Mesenchymal stem cell (in vitro differentiated cells and primary cell): Measurements from ENCODE around the gene ZDHHC6.

ENCODE experiments used
- DNase-seq: peaks from one replicate; pipeline ENCODE4 v3.0.0-alpha.2; 2013
- H2AFZ ChIP-seq: one replicate; pipeline ENCODE4 v1.6.1; 2013; ENCODE audit warnings: low read depth, mild to moderate bottlenecking, control low read depth, inconsistent platforms, low read length, moderate library complexity
- H2AK5ac ChIP-seq: 2 replicates; pipeline ENCODE4 v1.6.1; 2013; ENCODE audit warnings: low read length, moderate library complexity, mild to moderate bottlenecking, inconsistent platforms; ENCODE audit not compliant: severe bottlenecking
- H2BK120ac ChIP-seq: one replicate; pipeline ENCODE4 v1.6.1; 2013; ENCODE audit warnings: low read depth, mild to moderate bottlenecking, inconsistent platforms, low read length, moderate library complexity
- H2BK12ac ChIP-seq, 2 experiments: one replicate each; pipeline ENCODE4 v1.6.1; 2013; ENCODE audit warnings: inconsistent platforms in 2 of 2, low read length in 2 of 2, mild to moderate bottlenecking in 2 of 2, moderate library complexity in 2 of 2, control low read depth in 1 of 2
- H2BK15ac ChIP-seq: one replicate; pipeline ENCODE4 v1.6.1; 2013; ENCODE audit warnings: mild to moderate bottlenecking, low read depth, inconsistent platforms; ENCODE audit not compliant: poor library complexity, severe bottlenecking
- H2BK5ac ChIP-seq: 2 replicates; pipeline ENCODE4 v1.6.1; 2013; ENCODE audit warnings: low read depth, mild to moderate bottlenecking, low read length, control low read depth, inconsistent platforms; ENCODE audit not compliant: poor library complexity, severe bottlenecking
- H3K14ac ChIP-seq, 2 experiments: one replicate each; pipeline ENCODE4 v1.6.1; 2013; ENCODE audit warnings: inconsistent platforms in 2 of 2, low read length in 2 of 2, control low read depth in 1 of 2, mild to moderate bottlenecking in 1 of 2, moderate library complexity in 1 of 2
- H3K18ac ChIP-seq, 2 experiments: one replicate each; pipeline ENCODE4 v1.6.1; 2013; ENCODE audit warnings: inconsistent platforms in 2 of 2, low read length in 2 of 2, control low read depth in 1 of 2, low read depth in 1 of 2, mild to moderate bottlenecking in 1 of 2
- H3K23ac ChIP-seq, 2 experiments: one replicate each; pipeline ENCODE4 v1.6.1; 2013; ENCODE audit warnings: inconsistent platforms in 2 of 2, low read length in 2 of 2, mild to moderate bottlenecking in 2 of 2, moderate library complexity in 2 of 2, control low read depth in 1 of 2
- H3K27ac ChIP-seq: 2 replicates; pipeline ENCODE4 v1.5.1; 2013; ENCODE audit warnings: mild to moderate bottlenecking, moderate library complexity, low read length, control low read depth, inconsistent platforms; ENCODE audit not compliant: poor library complexity, severe bottlenecking
- H3K27me3 ChIP-seq, 2 experiments: 2 replicates each; pipeline versions ENCODE4 v1.6.1 to v1.7.0; 2013; ENCODE audit warnings: low read length in 2 of 2, mild to moderate bottlenecking in 2 of 2, moderate library complexity in 2 of 2, control low read depth in 1 of 2, inconsistent platforms in 1 of 2; ENCODE audit not compliant: control insufficient read depth in 1 of 2, insufficient read depth in 1 of 2
- H3K36me3 ChIP-seq, 2 experiments: 2 replicates each; pipeline versions ENCODE4 v1.6.1 to v1.7.0; 2013; ENCODE audit warnings: low read length in 2 of 2, control low read depth in 1 of 2, inconsistent platforms in 1 of 2, low read depth in 1 of 2, mild to moderate bottlenecking in 1 of 2; ENCODE audit not compliant: insufficient read depth in 2 of 2, control insufficient read depth in 1 of 2
- H3K4ac ChIP-seq, 2 experiments: one replicate each; pipeline ENCODE4 v1.6.1; 2013; ENCODE audit warnings: inconsistent platforms in 2 of 2, low read length in 2 of 2, mild to moderate bottlenecking in 2 of 2, moderate library complexity in 2 of 2, control low read depth in 1 of 2, low read depth in 1 of 2
- H3K4me1 ChIP-seq: 2 replicates; pipeline ENCODE4 v1.6.1; 2013; ENCODE audit warnings: low read depth, low read length, control low read depth; ENCODE audit not compliant: control insufficient read depth, insufficient read depth
- H3K4me2 ChIP-seq: 2 replicates; pipeline ENCODE4 v1.6.1; 2013; ENCODE audit warnings: low read length, mild to moderate bottlenecking, inconsistent platforms; ENCODE audit not compliant: poor library complexity, severe bottlenecking
- H3K4me3 ChIP-seq, 2 experiments: 2 replicates each; pipeline versions ENCODE4 v1.5.1 to v1.7.0; 2013; ENCODE audit warnings: low read length in 2 of 2, mild to moderate bottlenecking in 2 of 2, control low read depth in 1 of 2, low read depth in 1 of 2; ENCODE audit not compliant: insufficient read depth in 1 of 2
- H3K79me1 ChIP-seq: replicated peaks from 2 replicates; pipeline ENCODE4 v1.6.1; 2013; ENCODE audit warnings: mild to moderate bottlenecking, control low read depth, low read length, inconsistent platforms; ENCODE audit not compliant: poor library complexity, severe bottlenecking
- H3K9ac ChIP-seq: 2 replicates; pipeline ENCODE4 v1.7.0; 2013; ENCODE audit warnings: mild to moderate bottlenecking, low read length, moderate library complexity
- H3K9me3 ChIP-seq: 2 replicates; pipeline ENCODE4 v1.7.0; 2013; ENCODE audit warnings: mild to moderate bottlenecking, low read length; ENCODE audit not compliant: control insufficient read depth
- H4K8ac ChIP-seq: one replicate; pipeline ENCODE4 v1.6.1; 2013; ENCODE audit warnings: inconsistent platforms, mild to moderate bottlenecking, low read length, moderate library complexity
- H4K91ac ChIP-seq: one replicate; pipeline ENCODE4 v1.6.1; 2013; ENCODE audit warnings: mild to moderate bottlenecking, low read length, inconsistent platforms
- WGBS: methylation state at CpG from one replicate; pipeline ENCODE4 v1.1.7; 2013; ENCODE audit warnings: mixed read lengths; 5-methylcytosine and 5-hydroxymethylcytosine counted together

ZDHHC6 gene

DNA sequence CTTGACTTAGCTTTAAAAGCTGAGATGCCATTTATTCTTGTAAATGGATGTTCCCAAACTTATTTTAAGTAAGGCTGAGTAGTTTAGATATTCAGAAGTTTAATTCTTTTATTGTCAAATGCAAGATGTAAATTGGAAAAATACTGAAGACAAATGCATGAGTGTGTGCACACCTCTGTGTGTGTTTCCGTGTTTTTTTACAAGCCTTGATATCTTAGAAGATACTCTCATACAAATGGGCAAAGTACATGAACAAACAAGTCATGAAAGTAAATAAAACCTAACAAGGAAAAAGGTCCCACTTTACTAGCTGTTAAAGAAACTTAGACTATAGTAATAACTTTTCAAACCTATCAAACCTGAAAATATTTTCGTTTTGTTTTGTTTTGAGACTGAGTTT is 43.8 kb downstream of the ZDHHC6 start:
- no peak overlapping the region for H3K9ac ChIP-seq
- H3K4me2 ChIP-seq, result no peak overlapping the region
- H4K91ac ChIP-seq, result no peak overlapping the region
- no peak overlapping the region for H3K4me3 ChIP-seq
- no peak for DNase-seq
- H3K79me1 ChIP-seq, result no peaks in the 10 kb centered on the region
- 30% methylated on average over 1 of the region's 2 CpGs for WGBS
- no peak overlapping the region for H3K18ac ChIP-seq
- no peak overlapping the region for H3K14ac ChIP-seq
- H3K27ac ChIP-seq, result no peak overlapping the region
- H3K27me3 ChIP-seq, result no peaks in the 10 kb centered on the region
- no peak overlapping the region for H2AK5ac ChIP-seq
- peaks cover 0 to 4% of the 10 kb centered on the region in 2 experiments for H3K36me3 ChIP-seq
- H4K8ac ChIP-seq, result no peak overlapping the region
- no peaks in the 10 kb centered on the region for H3K4me1 ChIP-seq
- no peak overlapping the region for H2BK120ac ChIP-seq
- no peak overlapping the region for H2BK15ac ChIP-seq
- H2BK5ac ChIP-seq, result no peak overlapping the region
- no peak overlapping the region for H2BK12ac ChIP-seq
- no peak overlapping the region for H2AFZ ChIP-seq
- H3K23ac ChIP-seq, result no peak overlapping the region
- H3K9me3 ChIP-seq, result no peaks in the 10 kb centered on the region
- H3K4ac ChIP-seq, result no peak overlapping the region

DNA sequence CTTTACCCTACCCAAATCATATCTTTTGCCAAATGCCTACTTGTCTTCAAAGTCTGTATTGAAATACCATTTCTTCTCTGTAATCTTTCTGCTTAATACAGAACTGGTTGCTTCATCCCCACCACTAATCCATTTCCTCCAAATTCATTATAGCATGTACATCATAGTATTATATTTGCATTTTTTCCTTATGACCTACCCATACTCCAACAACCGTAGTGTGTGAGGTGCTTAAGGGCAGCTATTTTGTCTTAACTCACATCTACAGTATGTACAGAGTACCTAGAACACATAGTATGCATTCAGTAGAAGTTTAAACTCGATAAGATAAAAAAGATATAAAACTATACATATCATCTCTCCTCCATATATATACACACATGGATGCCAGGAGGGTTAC is 49.1 kb downstream of the ZDHHC6 start:
- H3K4ac ChIP-seq, result no peak overlapping the region
- no peak overlapping the region for H3K23ac ChIP-seq
- no peak overlapping the region for H2BK120ac ChIP-seq
- DNase-seq, result no peak
- H2AFZ ChIP-seq, result no peak overlapping the region
- H2BK12ac ChIP-seq, result no peak overlapping the region
- H3K4me3 ChIP-seq, result no peak overlapping the region
- H4K8ac ChIP-seq, result no peak overlapping the region
- no peak overlapping the region for H3K27ac ChIP-seq
- no CpG with 5 or more reads among the region's 2 CpGs for WGBS
- no peaks in the 10 kb centered on the region for H3K9me3 ChIP-seq
- peaks cover 0 to 4% of the 10 kb centered on the region in 2 experiments for H3K27me3 ChIP-seq
- H2BK15ac ChIP-seq, result no peak overlapping the region
- H3K36me3 ChIP-seq, result peaks cover 0 to 4% of the 10 kb centered on the region in 2 experiments
- peaks cover 3% of the 10 kb centered on the region for H3K4me1 ChIP-seq
- H3K4me2 ChIP-seq, result no peak overlapping the region
- no peak overlapping the region for H4K91ac ChIP-seq
- no peaks in the 10 kb centered on the region for H3K79me1 ChIP-seq
- no peak overlapping the region for H3K9ac ChIP-seq
- no peak overlapping the region for H2BK5ac ChIP-seq
- H3K18ac ChIP-seq, result no peak overlapping the region
- no peak overlapping the region for H3K14ac ChIP-seq
- H2AK5ac ChIP-seq, result no peak overlapping the region

DNA sequence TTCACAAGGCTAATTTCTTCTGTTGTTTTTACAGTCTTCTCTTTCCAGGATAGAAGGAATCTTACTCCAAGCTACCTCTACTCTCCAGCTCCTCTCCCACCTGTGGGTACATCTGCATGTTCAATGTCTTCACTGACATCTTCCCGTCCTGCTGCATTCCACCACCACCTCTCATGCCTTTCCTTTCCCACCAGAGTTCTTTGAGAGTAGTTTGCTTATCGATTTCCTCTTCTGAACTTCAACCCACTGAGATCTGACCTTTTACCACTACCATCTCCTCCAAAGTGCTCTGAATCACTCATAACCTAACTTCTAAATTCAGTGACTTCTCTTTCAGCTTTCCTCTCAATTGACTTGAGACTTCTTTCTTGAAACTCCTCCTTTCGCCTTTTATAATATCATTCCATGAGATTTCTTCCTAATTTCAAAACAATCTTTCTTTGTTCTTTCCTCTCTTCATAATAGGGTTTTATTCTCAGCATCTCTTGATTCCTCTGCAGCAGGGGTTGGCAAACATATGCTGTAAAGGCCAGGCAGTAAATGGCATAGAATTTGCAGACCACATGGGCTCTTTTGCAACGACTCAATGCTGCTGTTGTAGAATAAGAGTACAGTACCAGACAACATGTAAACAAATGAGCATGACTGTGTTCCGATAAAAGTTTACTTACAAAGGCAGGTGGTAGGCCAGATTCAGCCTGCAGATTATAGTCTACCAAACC is 50.7 kb downstream of the ZDHHC6 start:
- WGBS, result 71% methylated on average over 5 of the region's 5 CpGs
- no peak overlapping the region for H2BK5ac ChIP-seq

DNA sequence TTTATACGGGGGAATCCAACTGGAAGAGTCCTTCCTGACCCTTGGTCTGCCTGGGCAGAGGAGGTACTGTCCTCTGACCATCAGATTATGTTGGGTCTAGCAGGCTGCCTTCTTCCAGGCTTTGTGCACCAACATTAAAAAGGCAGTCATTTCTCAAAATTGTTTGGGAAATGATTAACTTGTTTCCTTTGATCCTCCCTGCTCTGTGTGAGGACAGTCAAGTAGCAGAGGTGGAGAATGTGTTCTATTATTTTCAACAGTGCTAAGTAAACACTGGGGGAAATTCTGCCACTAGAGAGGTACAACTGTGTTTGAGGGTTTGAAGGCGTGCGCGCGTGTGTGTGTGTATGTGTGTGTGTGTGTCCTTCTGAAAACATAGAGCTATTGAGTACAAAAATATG is 52.2 kb downstream of the ZDHHC6 start:
- 93% methylated on average over 4 of the region's 5 CpGs for WGBS
- Histone ChIP-seq H2AFZ (no peak overlapping the region), H3K9ac (no peak overlapping the region), H3K4me2 (no peak overlapping the region), H3K23ac (no peak overlapping the region), H3K9me3 (no peaks in the 10 kb centered on the region), H2AK5ac (no peak overlapping the region), H3K18ac (no peak overlapping the region), H3K79me1 (no peaks in the 10 kb centered on the region), H3K27ac (no peak overlapping the region), H2BK15ac (no peak overlapping the region), H4K8ac (no peak overlapping the region), H2BK5ac (no peak overlapping the region), H3K27me3 (peaks cover 0 to 4% of the 10 kb centered on the region in 2 experiments), H4K91ac (no peak overlapping the region), H3K4me3 (no peak overlapping the region), H2BK12ac (no peak overlapping the region), H2BK120ac (no peak overlapping the region), H3K36me3 (peaks cover 0 to 4% of the 10 kb centered on the region in 2 experiments), H3K14ac (no peak overlapping the region), H3K4me1 (peaks cover 3% of the 10 kb centered on the region), H3K4ac (no peak overlapping the region)
- no peak for DNase-seq

More for the DNA sequence above, 50.7 kb downstream of the ZDHHC6 start:
- H3K27me3 ChIP-seq, result peaks cover 0 to 4% of the 10 kb centered on the region in 2 experiments
- H3K4me2 ChIP-seq, result no peak overlapping the region
- peak; percentile 20 for DNase-seq
- H3K18ac ChIP-seq, result no peak overlapping the region
- H3K4ac ChIP-seq, result no peak overlapping the region
- no peak overlapping the region for H3K4me3 ChIP-seq
- no peak overlapping the region for H2BK120ac ChIP-seq
- no peak overlapping the region for H2AFZ ChIP-seq
- H4K91ac ChIP-seq, result no peak overlapping the region
- no peak overlapping the region for H2BK12ac ChIP-seq
- no peak overlapping the region for H2AK5ac ChIP-seq
- H2BK15ac ChIP-seq, result no peak overlapping the region
- H3K36me3 ChIP-seq, result peaks cover 0 to 4% of the 10 kb centered on the region in 2 experiments
- H3K27ac ChIP-seq, result no peak overlapping the region
- peaks cover 3% of the 10 kb centered on the region for H3K4me1 ChIP-seq
- H3K14ac ChIP-seq, result no peak overlapping the region
- H3K23ac ChIP-seq, result no peak overlapping the region
- no peaks in the 10 kb centered on the region for H3K79me1 ChIP-seq
- H3K9me3 ChIP-seq, result no peaks in the 10 kb centered on the region
- no peak overlapping the region for H3K9ac ChIP-seq
- H4K8ac ChIP-seq, result no peak overlapping the region
